Thymus (tissue), 14 donors: ENCODE measurements around the gene JAKMIP2. TPM values are rescaled to one million over a fixed set of nuclear protein-coding genes. Genes with fewer than 3 reads are reported as not detected.
"Not testable (repeated sequence)": the region's sequence is repeated elsewhere in the genome, so short reads cannot be mapped to it uniquely, and the experiment has no call there.

Source experiments
- DNase-seq, 9 donors: peaks; one replicate each; pipeline ENCODE4 v3.0.0-alpha.2; 2013; ENCODE audit warnings: low spot score in 9 of 9, low read depth in 6 of 9, missing footprints in 1 of 9
- H3K27ac ChIP-seq, 2 donors: one replicate each; pipeline ENCODE4 v1.5.1; 2013; ENCODE audit warnings: control low read depth in 1 of 2, low read depth in 1 of 2, low read length in 1 of 2, mild to moderate bottlenecking in 1 of 2, moderate library complexity in 1 of 2
- H3K27me3 ChIP-seq, 2 donors: one replicate each; pipeline ENCODE4 v1.5.1; 2013; ENCODE audit warnings: low read length in 1 of 2; ENCODE audit not compliant: control insufficient read depth in 2 of 2, insufficient read depth in 1 of 2
- H3K36me3 ChIP-seq, 2 donors: one replicate each; pipeline ENCODE4 v1.5.1; 2013; ENCODE audit warnings: low read length in 1 of 2, mild to moderate bottlenecking in 1 of 2, moderate library complexity in 1 of 2; ENCODE audit not compliant: control insufficient read depth in 2 of 2, insufficient read depth in 2 of 2
- H3K4me1 ChIP-seq, 2 donors: one replicate each; pipeline ENCODE4 v1.5.1; 2013; ENCODE audit warnings: low read length in 2 of 2; ENCODE audit not compliant: control insufficient read depth in 2 of 2, insufficient read depth in 2 of 2
- H3K4me3 ChIP-seq, 2 donors: one replicate each; pipeline ENCODE4 v1.5.1; 2013; ENCODE audit warnings: low read length in 2 of 2, control low read depth in 1 of 2, mild to moderate bottlenecking in 1 of 2
- H3K9me3 ChIP-seq, 2 donors: one replicate each; pipeline ENCODE4 v1.5.1; 2013; ENCODE audit warnings: low read length in 1 of 2, mild to moderate bottlenecking in 1 of 2; ENCODE audit not compliant: control insufficient read depth in 2 of 2, insufficient read depth in 1 of 2
- WGBS: extraction: QIAGEN DNeasy Blood & Tissue Kit; methylation state at CpG from one replicate; pipeline ENCODE4 v1.1.7; 2013; 5-methylcytosine and 5-hydroxymethylcytosine counted together
- long read RNA-seq, 10 donors: transcript quantifications; one replicate each; lab custom pipeline, GENCODE V29; 2026
- polyA plus RNA-seq: library from polyadenylated mRNA; stranded (reverse); fragments of 200-250 nt; gene quantifications from one replicate; pipeline ENCODE4 v1.2.3, GENCODE V29; 2013
- total RNA-seq: library from RNA; stranded (reverse); fragments of 120-200 nt; gene quantifications from one replicate; pipeline ENCODE4 v1.2.4, GENCODE V29; 2013
- donor health status: healthy.

Gene JAKMIP2
- 10.3 TPM for total RNA-seq
- 2.6 TPM for polyA plus RNA-seq
- long read RNA-seq, donor 1 = 0 reads
- long read RNA-seq, donor 2 = 0 reads
- long read RNA-seq, donor 3 = 0 reads
- long read RNA-seq, donor 4 = 0 reads
- long read RNA-seq, donor 5 = 0 reads
- long read RNA-seq, donor 6 = 0 reads
- long read RNA-seq, donor 7 = 0 reads
- long read RNA-seq, donor 8 = 0 reads
- long read RNA-seq, donor 9 = 0 reads
- long read RNA-seq, donor 10 = 0 reads

- peaks cover 4 to 9% of the 10 kb centered on the region in 2 donors for H3K4me1 ChIP-seq
- peak within 1 kb of the TSS; percentile 61 to 76 for H3K4me3 ChIP-seq
- no peaks in the 10 kb centered on the region for H3K9me3 ChIP-seq
- no peaks in the 10 kb centered on the region for H3K27me3 ChIP-seq
- WGBS = under 1% methylated on average over 19 of the region's 19 CpGs
- DNase-seq = peak; percentile 83 to 96 (median 90)
- peak within 1 kb of the TSS; percentile 64 to 99 for H3K27ac ChIP-seq
- no peaks in the 10 kb centered on the region for H3K36me3 ChIP-seq
Measured at GRCh38 chr5:147782110-147783028, at the start of gene JAKMIP2. Gene JAKMIP2, minus strand, starts transcription at chr5:147782728. Its CDS starts 110,922 bp downstream, at chr5:147671806.

GRCh38 chr5:147831465-147831864, 48.9 kb upstream of the JAKMIP2 start, which contains the start of gene SPINK1:
Gene SPINK1, minus strand, starts transcription at chr5:147831671. Its CDS starts 94 bp downstream, at chr5:147831577.
- Histone ChIP-seq H3K36me3 (no peaks in the 10 kb centered on the region), H3K9me3 (no peaks in the 10 kb centered on the region), H3K27me3 (no peaks in the 10 kb centered on the region), H3K4me3 (no peak within 1 kb of the TSS), H3K4me1 (no peaks in the 10 kb centered on the region), H3K27ac (no peak within 1 kb of the TSS)
- 98% methylated on average over 3 of the region's 3 CpGs for WGBS
- no peak for DNase-seq

- no peaks in the 10 kb centered on the region for H3K9me3 ChIP-seq
- H3K4me3 ChIP-seq = no peak overlapping the region
- H3K27ac ChIP-seq = no peak overlapping the region
- H3K27me3 ChIP-seq = no peaks in the 10 kb centered on the region
- no peaks in the 10 kb centered on the region for H3K36me3 ChIP-seq
- no peak for DNase-seq
- no peaks in the 10 kb centered on the region for H3K4me1 ChIP-seq
Measured at GRCh38 chr5:147830035-147830434, 47.5 kb upstream of the JAKMIP2 start.

DNA sequence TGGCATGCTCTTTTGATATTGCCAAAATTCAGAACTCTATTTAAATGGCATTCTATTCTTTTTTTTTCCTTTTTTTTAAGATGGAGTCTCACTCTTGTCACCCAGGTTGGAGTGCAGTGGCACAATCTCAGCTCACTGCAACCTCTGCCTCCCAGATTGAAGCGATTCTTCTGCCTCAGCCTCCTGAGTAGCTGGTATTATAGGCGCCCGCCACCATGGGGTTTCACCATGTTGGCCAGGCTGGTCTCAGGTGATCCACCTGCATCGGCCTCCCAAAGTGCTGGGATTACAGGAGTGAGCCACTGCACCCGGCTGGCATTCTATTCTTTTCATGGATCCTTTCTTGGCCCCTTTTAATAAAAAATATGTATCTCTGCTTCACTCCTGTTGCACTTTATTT, 44.5 kb upstream of the JAKMIP2 start:
- not testable (repeated sequence) for H3K27me3 ChIP-seq, H3K4me1 ChIP-seq, H3K9me3 ChIP-seq, H3K4me3 ChIP-seq, H3K27ac ChIP-seq, DNase-seq, H3K36me3 ChIP-seq
- 98% methylated on average over 5 of the region's 5 CpGs for WGBS

DNA sequence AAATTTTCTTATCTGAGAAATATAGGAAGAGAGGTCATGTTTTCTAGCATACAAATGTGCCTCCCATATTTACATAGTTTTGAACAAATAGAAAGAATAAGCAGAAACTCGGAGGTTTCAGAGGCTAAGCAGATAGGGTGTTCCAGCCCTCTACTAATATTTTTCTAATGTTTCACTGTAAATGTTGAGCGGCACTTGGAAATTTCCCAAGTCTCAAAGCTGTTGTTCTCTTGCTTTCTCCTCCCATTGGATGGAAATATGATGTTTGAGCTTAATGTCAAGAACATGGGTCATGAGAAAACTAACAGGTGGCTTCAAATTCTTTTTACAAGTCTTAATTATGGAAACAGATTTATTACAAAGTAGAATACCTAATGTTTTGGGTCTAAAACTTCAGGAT, 43.8 kb upstream of the JAKMIP2 start:
- Histone ChIP-seq H3K36me3 (no peaks in the 10 kb centered on the region), H3K27ac (no peak overlapping the region), H3K4me3 (no peak overlapping the region), H3K9me3 (no peaks in the 10 kb centered on the region), H3K4me1 (no peaks in the 10 kb centered on the region), H3K27me3 (no peaks in the 10 kb centered on the region)
- WGBS = 96% methylated on average over 2 of the region's 2 CpGs
- DNase-seq = no peak

- Histone ChIP-seq H3K27me3 (no peaks in the 10 kb centered on the region), H3K4me3 (no peak overlapping the region), H3K27ac (no peak overlapping the region), H3K4me1 (no peaks in the 10 kb centered on the region), H3K9me3 (no peaks in the 10 kb centered on the region), H3K36me3 (no peaks in the 10 kb centered on the region)
- peak; percentile 21 to 85 (median 60) for DNase-seq
- WGBS = 11% methylated on average over 4 of the region's 4 CpGs
Measured at GRCh38 chr5:147822686-147823491, 40.4 kb upstream of the JAKMIP2 start.

DNA sequence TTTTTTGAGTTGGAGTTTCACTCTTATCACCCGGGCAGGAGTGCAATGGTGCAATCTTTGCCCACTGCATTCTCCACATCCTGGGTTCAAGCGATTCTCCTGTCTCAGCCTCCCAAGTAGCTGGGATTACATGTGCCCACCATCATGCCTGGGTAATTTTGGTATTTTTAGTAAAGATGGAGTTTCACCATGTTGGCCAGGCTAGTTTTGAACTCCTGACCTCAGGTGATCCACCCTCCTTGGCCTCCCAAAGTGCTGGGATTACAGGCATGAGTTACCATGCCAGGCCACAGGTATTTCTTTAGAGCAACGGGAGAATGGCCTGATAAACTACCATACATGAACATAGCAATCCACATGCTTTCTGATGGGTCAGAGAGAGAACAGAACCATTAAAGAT, 39.7 kb upstream of the JAKMIP2 start:
- not testable (repeated sequence) for H3K27me3 ChIP-seq, H3K9me3 ChIP-seq, H3K27ac ChIP-seq, H3K4me3 ChIP-seq, H3K4me1 ChIP-seq, DNase-seq, H3K36me3 ChIP-seq
- WGBS = 97% methylated on average over 3 of the region's 3 CpGs

- H3K4me1 ChIP-seq = no peaks in the 10 kb centered on the region
- WGBS = 96% methylated on average over 5 of the region's 5 CpGs
- no peaks in the 10 kb centered on the region for H3K27me3 ChIP-seq
- no peak overlapping the region for H3K4me3 ChIP-seq
- H3K9me3 ChIP-seq = no peaks in the 10 kb centered on the region
- H3K36me3 ChIP-seq = no peaks in the 10 kb centered on the region
- H3K27ac ChIP-seq = no peak overlapping the region
- DNase-seq = no peak
Measured at GRCh38 chr5:147821766-147822165, 39.2 kb upstream of the JAKMIP2 start.
